ENCODE data around the gene MAOB.

Gene MAOB

DNA sequence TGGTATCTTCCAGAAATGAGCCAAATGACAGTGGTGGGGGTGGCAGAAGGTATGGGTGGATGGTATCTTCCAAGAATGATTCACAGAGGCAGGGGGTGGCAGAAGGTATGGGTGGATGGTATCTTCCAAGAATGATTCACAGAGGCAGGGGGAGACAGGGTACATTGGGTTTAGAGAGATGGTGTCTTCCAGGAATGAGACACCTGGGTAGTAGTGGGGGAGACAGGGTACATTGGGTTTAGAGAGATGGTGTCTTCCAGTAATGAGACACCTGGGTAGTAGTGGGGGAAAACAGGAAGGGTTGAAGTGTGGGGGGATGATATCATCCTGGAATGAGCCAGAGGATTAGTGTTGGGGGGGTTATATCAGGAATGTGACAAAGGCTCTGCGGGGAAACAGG lies 164.2 kb downstream of the MAOB start:
- no peak for DNase-seq (ENCODE audit: low read depth in 3 of 3, low spot score in 1 of 3)

DNA sequence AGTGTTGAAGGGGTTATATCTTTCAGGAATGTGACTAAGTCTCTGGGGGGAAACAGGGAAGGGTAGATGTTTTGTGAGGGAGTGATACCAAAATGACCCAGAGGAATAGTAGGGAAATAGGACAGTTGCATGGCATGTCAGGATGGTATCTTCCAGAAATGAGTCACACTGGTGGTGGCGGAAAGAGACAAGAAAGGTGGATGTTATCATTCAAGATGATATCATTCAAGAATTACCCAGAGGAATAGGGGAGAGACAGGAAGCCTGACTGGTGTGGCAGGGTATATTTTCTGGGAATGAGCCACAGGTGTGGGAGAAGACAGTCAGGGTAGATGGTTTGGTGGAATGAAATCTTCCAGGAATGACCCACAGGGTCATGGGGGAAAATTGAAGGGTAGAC lies 165.1 kb downstream of the MAOB start:
- no peak for DNase-seq (ENCODE audit: low read depth in 3 of 3, low spot score in 1 of 3)

DNA sequence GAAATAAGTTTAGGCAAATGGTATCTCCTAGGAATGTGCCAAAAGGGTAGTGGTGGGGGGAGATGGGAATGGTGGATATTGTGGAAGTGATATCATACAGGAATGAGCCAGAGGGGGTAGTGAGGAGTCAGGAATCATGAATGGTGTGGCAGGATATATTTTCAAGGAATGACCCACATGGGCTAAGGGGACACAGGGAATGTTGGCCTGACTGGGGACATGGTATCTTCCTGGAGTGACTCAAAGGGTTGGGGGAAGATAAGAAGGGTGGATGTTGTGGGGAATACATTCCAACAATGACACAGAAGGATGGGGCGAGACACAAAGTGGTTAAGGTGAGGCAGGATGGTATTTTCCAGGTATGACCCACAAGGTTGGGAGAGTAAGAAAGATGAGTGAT lies 165.6 kb downstream of the MAOB start:
- no peak for DNase-seq (ENCODE audit: low read depth in 3 of 3, low spot score in 1 of 3)

Data from stimulated activated CD4-positive, alpha-beta T cell treated with anti-CD3 and anti-CD28 coated beads, TNF-alpha, amount 100 ng/mL, for 1 hour (primary cell).